D721Med (cell line): ENCODE data around the gene CTTN.
"Not testable (repeated sequence)": the region's sequence is repeated elsewhere in the genome, so short reads cannot be mapped to it uniquely, and the experiment has no call there.

Experiments used
- DNase-seq: peaks from one replicate; pipeline ENCODE4 v3.0.0; 2011; ENCODE audit warnings: low spot score; ENCODE audit not compliant: insufficient read length
- FAIRE-seq: peaks from 2 replicates; lab custom pipeline; 2011; peaks lifted over from hg19 to GRCh38; lab: Jason Lieb, UNC
- TF ChIP-seq, protein P1 (sequence below): IDR thresholded peaks from 2 replicates; pipeline ENCODE4 v1.5.1; 2012; ENCODE audit warnings: mild to moderate bottlenecking, control low read depth; ENCODE audit not compliant: insufficient read depth; ENCODE audit errors: missing control alignments

CTTN gene

DNA sequence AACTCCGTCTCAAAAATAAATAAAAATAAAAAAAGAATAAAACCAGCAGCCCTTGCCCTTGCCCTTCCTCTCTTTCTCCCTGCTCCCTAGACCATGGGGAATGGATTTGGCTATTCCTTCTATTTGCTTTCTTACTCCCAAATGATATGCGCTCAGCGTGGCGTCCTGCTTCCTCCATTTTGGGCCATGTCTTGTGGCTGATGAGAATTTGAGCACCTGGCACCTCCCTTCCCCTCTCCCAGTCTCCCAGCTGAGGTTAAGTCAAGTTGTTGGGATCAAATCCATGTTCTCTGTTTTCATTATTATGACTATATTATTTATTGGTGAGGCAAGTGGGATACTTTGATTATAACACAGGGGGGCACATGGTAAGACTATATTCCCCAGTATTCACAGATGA, 10.8 kb upstream of the CTTN start:
- DNase-seq = no peak
- TF ChIP-seq, protein P1, sequence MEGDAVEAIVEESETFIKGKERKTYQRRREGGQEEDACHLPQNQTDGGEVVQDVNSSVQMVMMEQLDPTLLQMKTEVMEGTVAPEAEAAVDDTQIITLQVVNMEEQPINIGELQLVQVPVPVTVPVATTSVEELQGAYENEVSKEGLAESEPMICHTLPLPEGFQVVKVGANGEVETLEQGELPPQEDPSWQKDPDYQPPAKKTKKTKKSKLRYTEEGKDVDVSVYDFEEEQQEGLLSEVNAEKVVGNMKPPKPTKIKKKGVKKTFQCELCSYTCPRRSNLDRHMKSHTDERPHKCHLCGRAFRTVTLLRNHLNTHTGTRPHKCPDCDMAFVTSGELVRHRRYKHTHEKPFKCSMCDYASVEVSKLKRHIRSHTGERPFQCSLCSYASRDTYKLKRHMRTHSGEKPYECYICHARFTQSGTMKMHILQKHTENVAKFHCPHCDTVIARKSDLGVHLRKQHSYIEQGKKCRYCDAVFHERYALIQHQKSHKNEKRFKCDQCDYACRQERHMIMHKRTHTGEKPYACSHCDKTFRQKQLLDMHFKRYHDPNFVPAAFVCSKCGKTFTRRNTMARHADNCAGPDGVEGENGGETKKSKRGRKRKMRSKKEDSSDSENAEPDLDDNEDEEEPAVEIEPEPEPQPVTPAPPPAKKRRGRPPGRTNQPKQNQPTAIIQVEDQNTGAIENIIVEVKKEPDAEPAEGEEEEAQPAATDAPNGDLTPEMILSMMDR = no peak
- FAIRE-seq = no peak

DNA sequence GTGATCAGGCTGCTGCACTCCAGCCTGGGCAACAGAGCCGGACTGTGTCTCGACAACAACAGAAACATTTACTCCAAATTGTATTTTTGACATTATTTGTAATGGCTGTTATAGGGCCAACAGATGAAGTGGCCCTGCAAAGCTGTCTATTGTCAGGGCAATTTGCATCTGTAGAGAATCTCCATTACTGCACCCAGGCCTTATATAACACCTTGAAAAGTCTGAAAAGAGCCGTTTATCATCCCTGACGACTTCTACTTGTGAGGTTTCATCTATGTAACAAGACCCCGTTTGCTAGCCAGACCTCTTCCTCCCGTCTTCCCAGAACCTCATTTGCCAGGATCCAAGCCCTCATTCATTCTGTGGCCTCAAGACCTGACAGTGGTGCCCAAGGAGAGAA, 9.1 kb upstream of the CTTN start:
- FAIRE-seq = no peak
- no peak for DNase-seq
- TF ChIP-seq, protein P1 = no peak

DNA sequence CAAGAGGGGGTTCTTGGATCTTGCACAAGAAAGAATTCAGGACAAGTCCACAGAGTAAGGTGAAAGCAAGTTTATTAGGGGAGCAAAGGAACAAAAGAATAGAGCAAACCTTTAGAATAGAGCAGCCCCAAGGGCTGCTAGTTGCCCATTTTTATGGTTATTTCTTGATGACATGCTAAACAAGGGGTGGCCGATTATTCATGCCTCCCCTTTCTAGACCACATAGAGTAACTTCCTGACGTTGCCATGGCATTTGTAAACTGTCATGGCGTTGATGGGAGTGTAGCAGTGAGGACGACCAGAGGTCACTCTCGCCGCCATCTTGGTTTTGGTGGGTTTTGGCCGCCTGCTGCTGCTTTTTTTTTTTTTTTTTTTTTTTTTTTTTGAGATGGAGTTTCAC, 7.4 kb upstream of the CTTN start:
- not testable (repeated sequence) for DNase-seq, FAIRE-seq

DNA sequence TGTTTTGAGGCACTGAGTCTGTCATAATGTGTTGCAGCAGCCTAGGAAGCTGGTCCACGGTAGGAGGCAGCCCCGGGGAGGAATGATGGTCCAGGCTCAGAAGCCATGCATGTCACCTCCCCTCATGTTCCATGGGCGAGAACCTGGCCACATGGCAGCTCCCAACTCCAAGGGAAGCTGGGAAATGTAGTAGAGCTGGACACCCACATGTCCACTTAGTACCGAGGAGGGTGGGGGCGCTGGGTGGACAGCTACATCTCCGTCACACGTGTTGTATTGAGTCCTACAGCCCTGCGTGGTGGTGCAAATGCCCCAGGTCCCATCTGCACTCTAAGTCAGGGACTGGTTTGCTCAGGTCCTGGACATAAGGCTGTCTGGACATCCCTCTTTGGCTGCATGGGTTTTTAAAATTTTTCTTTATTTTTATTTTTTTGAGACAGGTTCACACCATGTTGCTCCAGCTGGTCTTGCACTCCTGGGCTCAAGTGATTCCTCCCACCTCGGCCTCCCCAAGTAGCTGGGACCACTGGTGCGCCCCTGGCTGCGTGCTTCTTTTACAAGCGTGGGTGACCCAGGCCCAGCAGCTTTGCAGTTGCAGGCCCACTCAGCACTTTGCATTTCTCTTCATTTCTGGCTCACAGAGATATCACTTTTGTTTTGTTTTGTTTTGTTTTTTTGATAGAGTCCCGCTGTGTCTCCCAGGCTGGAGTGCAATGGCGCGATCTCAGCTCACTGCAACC, 3.9 kb upstream of the CTTN start:
- no peak for DNase-seq
- TF ChIP-seq, protein P1 = no peak
- no peak for FAIRE-seq

DNA sequence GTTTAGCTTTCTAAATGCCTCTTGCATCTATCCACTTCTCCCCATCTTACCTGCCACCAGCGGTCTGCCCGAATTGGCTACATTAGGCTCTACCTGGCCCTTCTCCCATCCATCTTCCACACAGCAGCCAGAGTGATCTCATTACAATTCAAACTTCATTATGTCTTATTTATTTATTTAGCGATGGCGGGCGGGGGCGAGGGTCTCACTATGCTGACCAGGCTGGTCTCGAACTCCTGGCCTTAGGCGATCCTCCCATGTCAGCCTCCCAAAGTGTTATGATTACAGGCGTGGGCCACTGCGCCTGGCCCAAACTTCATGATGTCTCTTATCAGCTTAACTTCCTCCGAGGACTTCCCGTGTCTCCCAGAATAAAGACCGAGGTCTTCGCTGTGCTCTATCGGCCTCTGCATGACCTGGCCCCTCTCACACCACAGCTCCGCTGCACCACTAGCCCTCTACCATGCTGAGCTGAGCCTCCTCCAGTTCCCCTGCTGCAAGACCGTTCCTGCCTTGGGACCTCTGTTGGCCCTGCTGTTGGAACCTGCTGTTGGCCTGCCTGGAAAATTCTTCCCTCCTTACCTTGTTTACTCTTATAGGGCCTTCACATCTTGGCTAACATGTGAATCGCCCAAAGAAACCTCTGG, 870 bp upstream of the CTTN start:
- TF ChIP-seq, protein P1 = no peak
- FAIRE-seq (no peak), DNase-seq (no peak)

DNA sequence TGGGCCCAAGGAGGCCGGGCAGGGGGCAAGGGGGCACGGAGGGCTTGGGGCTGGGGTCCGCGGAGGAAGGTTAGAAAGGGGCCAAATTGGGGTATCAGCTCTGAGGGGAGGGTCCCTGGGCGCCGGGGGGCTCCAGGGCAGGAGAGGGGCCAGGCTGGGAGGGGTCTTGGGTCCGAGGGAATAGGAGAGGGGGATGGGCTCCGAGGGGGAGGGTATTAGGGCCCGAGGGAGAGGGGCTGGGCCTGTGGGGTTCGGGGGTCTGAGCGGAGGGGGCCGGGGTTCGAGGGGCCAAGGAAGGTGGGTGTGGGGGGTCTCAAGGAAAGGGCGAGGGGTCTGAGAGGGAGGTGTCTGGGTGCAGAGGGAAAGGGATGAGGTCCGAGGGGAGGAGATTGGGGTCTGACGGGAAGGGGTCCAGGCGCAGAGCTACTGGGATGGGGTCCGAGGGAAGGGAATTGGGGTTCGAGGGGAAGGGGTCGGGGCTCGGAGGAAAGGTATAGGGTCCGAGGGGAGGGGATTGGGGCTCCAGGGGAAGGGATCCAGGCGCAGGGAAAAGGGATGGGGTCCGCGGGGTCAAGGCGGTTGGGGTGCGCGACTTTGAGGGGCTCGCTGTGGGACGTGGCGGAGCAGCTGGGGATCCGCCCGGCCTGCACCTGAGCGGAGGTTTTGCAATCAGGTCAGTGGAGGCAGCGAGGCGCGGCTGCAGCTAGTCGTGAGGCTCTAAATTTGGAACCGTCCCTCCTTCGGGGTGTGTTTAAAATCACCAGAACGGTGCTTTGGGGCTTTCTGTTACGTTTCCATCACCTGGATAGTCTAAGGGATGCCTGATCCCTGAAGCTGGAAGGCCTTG, 728 bp downstream of the CTTN start:
- TF ChIP-seq, protein P1 = no peak
- DNase-seq (no peak), FAIRE-seq (no peak)

DNA sequence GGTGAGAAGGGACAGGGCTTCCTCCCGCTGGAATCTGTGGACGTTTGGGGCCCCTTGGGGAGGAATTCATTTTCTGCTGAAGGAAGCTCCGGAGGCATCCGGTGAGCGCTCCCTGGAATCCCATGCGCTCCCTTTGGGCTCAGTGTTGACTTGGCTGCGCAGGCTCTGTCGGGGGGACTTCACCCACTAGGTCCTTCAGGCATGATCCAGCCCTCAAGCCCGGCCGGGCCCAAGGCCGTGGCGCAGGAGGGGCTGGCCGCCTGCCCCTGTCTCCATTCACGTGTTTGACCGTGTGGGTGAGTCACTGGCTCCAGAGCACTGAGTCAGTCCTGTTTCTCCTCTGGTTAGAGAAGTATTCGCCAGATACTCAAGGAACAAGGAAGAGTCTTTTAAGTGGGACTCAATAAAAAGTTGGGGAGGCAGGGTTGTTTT, 1.4 kb downstream of the CTTN start:
- DNase-seq = no peak
- TF ChIP-seq, protein P1 = no peak
- no peak for FAIRE-seq
